ENCODE data around the gene SLC22A23. TPM values are rescaled to one million over a fixed set of nuclear protein-coding genes. Genes with fewer than 3 reads are reported as not detected.
A peak's percentile ranks its signal among the peaks of the same experiment; 100 is the strongest.

SLC22A23 gene
- total RNA-seq, 1 donor from 2014 or later: 0.52 TPM

DNA sequence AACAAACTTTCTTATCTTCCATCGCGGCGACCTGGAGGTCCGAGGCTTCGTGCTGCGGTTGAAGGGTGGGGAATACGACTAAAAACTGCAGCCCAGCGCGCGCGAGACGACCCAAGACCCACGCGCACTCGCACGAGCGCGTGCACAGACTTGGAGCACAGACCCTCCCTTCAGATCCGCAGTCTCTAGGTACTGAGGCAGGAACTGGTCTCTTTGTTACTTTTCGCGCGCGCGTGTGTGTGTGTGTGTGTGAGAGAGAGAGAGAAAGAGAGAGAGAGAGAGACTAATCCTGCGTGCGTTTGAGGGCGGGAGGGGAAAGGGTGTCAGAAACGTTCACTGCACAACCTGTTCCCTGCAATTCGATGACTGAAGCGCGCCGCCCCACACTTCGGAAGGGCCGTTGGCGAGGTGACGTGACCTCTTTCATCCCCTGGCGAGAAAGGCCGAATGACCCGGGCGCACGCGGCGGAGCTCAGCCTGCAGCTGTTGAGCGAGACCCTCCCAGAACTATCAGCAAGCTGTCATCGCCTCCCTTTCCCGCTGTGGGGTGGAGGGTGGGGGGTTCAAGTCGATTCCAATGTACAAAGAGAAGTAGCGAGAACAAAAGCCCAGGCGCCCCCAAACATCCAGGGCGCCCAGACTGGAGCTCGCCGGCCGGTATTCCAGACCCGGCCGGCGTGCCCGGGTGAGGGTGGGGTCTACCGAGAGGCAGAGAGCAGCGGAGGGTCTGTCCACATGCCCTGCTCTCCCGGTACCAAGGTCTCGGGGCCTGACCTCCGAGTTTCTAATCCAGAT is 227.9 kb downstream of the SLC22A23 start:
- H3K4me3 ChIP-seq (ENCODE audit: low read depth, low read length): peak overlapping the region; percentile 14
- TF ChIP-seq, protein P1, sequence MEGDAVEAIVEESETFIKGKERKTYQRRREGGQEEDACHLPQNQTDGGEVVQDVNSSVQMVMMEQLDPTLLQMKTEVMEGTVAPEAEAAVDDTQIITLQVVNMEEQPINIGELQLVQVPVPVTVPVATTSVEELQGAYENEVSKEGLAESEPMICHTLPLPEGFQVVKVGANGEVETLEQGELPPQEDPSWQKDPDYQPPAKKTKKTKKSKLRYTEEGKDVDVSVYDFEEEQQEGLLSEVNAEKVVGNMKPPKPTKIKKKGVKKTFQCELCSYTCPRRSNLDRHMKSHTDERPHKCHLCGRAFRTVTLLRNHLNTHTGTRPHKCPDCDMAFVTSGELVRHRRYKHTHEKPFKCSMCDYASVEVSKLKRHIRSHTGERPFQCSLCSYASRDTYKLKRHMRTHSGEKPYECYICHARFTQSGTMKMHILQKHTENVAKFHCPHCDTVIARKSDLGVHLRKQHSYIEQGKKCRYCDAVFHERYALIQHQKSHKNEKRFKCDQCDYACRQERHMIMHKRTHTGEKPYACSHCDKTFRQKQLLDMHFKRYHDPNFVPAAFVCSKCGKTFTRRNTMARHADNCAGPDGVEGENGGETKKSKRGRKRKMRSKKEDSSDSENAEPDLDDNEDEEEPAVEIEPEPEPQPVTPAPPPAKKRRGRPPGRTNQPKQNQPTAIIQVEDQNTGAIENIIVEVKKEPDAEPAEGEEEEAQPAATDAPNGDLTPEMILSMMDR (conservative IDR thresholded peaks at IDR 0.05; ENCODE audit: low read depth, low read length): no peak
- no peak for DNase-seq (ENCODE audit: low read depth)

DNA sequence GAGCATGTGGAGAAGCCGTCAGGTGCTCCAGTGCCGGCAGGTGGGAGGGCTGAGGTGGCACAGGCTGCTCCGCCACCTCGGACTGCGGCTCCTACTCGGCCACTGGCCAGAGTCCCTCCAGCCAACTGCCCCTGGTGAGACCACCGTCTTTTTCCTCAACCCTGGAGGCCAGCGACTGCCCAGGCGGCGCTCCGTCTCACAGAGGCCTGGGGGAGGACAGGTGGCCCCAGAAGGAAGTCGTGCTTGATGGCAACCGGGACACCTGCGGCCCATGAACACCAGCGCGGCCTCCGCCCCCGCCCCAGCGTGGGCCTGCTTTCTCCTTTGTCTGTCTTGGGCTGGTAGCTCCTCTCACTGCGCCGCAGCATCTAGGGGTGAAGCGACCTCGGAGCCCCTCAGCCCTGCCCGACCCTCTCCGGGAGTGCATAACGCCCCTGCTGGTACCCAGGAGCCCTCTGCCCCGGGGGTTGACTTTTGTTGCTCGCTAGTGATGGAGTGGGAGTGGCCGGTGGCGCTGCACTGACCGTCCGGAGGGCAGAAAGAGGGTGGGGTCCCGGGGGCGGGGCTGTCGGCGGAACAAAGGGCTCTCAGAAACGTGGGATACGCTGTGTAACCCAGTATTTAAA is 228.7 kb downstream of the SLC22A23 start:
- TF ChIP-seq, protein P1 (conservative IDR thresholded peaks at IDR 0.05; ENCODE audit: low read depth, low read length): no peak
- no peak for DNase-seq (ENCODE audit: low read depth)
- H3K4me3 ChIP-seq (ENCODE audit: low read depth, low read length): peak overlapping the region; percentile 52

- TF ChIP-seq, protein P1 (conservative IDR thresholded peaks at IDR 0.05; ENCODE audit: low read depth, low read length): no peak
- H3K4me3 ChIP-seq (ENCODE audit: low read depth, low read length): peak within 1 kb of the TSS; percentile 52
- no peak for DNase-seq (ENCODE audit: low read depth)
Observed at GRCh38 chr6:3227363-3228045, 229.3 kb downstream of the SLC22A23 start, which contains the start of gene TUBB2B. TUBB2B (minus strand) TSS chr6:3227653; CDS start chr6:3227543, 110 bp downstream.

DNA sequence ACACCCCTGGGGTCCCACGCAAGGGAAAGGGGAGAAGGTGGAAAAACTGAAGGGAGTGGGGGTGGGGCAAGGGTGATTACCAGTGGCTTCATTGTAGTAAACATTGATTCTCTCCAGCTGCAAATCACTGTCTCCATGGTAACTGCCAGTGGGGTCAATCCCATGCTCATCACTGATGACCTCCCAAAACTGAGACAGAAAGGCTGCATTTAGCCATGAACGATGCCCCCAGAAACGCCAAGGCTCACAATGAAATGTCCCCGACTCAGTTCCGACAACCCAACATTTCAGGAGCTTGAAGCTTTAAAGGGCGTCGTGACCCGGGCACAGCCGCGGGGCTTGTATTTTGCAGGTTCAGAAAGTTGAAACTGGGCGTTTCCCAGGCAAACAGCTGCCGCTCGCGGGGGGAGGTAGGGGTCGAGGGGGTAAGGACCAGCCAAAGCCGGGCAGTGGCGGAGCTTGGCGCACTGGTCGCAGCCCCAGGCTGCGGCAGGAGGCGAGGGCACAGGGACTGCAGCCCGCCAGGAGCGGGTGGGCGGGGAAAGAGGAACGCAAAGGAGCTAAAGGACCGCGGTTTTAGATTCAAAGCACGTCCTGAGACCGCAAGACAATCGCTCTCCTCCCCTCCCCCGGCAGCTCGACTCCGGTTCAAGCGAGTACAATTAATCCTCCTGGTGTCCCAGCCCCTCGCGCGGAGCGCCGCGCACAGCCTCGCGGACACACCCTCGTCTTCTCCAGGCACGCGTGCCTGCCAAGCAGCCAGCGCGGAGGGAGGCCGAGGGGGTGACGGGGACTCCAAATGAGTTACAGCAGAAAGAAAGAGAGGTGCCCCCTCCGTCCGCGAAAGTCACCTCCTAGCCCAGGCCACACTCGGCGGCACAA is 230.1 kb downstream of the SLC22A23 start:
- no peak for DNase-seq (ENCODE audit: low read depth)
- peak overlapping the region; percentile 52 for H3K4me3 ChIP-seq (ENCODE audit: low read depth, low read length)
- TF ChIP-seq, protein P1 (conservative IDR thresholded peaks at IDR 0.05; ENCODE audit: low read depth, low read length): no peak

- TF ChIP-seq, protein P1 (conservative IDR thresholded peaks at IDR 0.05; ENCODE audit: low read depth, low read length): no peak
- no peak for DNase-seq (ENCODE audit: low read depth)
- no peak overlapping the region for H3K4me3 ChIP-seq (ENCODE audit: low read depth, low read length)
Observed at GRCh38 chr6:3226042-3226441, 230.8 kb downstream of the SLC22A23 start.

GRCh38 chr6:3222506-3223038 is 234.3 kb downstream of the SLC22A23 start:
- no peak overlapping the region for H3K4me3 ChIP-seq (ENCODE audit: low read depth, low read length)
- no peak for DNase-seq (ENCODE audit: low read depth)
- TF ChIP-seq, protein P1 (conservative IDR thresholded peaks at IDR 0.05; ENCODE audit: low read depth, low read length): no peak
